Measurements from ENCODE around the gene SAE1.

GRCh38 chr19:47253970-47254369 is 123.3 kb downstream of the SAE1 start:
- TF ChIP-seq, protein P1, sequence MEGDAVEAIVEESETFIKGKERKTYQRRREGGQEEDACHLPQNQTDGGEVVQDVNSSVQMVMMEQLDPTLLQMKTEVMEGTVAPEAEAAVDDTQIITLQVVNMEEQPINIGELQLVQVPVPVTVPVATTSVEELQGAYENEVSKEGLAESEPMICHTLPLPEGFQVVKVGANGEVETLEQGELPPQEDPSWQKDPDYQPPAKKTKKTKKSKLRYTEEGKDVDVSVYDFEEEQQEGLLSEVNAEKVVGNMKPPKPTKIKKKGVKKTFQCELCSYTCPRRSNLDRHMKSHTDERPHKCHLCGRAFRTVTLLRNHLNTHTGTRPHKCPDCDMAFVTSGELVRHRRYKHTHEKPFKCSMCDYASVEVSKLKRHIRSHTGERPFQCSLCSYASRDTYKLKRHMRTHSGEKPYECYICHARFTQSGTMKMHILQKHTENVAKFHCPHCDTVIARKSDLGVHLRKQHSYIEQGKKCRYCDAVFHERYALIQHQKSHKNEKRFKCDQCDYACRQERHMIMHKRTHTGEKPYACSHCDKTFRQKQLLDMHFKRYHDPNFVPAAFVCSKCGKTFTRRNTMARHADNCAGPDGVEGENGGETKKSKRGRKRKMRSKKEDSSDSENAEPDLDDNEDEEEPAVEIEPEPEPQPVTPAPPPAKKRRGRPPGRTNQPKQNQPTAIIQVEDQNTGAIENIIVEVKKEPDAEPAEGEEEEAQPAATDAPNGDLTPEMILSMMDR (conservative IDR thresholded peaks at IDR 0.05; ENCODE audit: low read depth, low read length), result no peak
- TF ChIP-seq EZH2 (IDR thresholded peaks at IDR 0.05; ENCODE audit: borderline replicate concordance, low read depth, low read length, poor library complexity, severe bottlenecking), result no peak
